HCT116 (cell line): Measurements from ENCODE around the gene FAM151B.

Experiments
- CBX3 ChIP-seq: IDR thresholded peaks from 2 replicates; pipeline ENCODE4 v1.6.1; 2012; ENCODE audit warnings: low read depth
- CEBPB ChIP-seq: IDR thresholded peaks from 2 replicates; pipeline ENCODE4 v1.6.1; 2012; ENCODE audit warnings: low read depth
- EZH2 ChIP-seq: fragments of 200-600 bp; sonication (generic); IDR thresholded peaks from 2 replicates; pipeline ENCODE4 v1.6.1; 2017; ENCODE audit warnings: antibody characterized with exemption, mixed run types
- EZH2phosphoT487 ChIP-seq: fragments of 200-600 bp; IDR thresholded peaks from 2 replicates; pipeline ENCODE4 v1.6.1; 2018; ENCODE audit warnings: antibody characterized with exemption, borderline replicate concordance
- JUND ChIP-seq: IDR thresholded peaks from 2 replicates; pipeline ENCODE4 v1.6.1; 2012
- POLR2A ChIP-seq: IDR thresholded peaks from 2 replicates; pipeline ENCODE4 v1.7.0; 2011; ENCODE audit warnings: borderline replicate concordance; ENCODE audit not compliant: insufficient read depth, insufficient read length; ENCODE audit errors: extremely low read depth
- POLR2AphosphoS5 ChIP-seq: IDR thresholded peaks from 2 replicates; pipeline ENCODE4 v1.6.1; 2011; ENCODE audit warnings: mild to moderate bottlenecking, low read depth, low read length, moderate library complexity
- RAD21 ChIP-seq: IDR thresholded peaks from 2 replicates; pipeline ENCODE4 v1.6.1; 2012; ENCODE audit warnings: low read depth, mild to moderate bottlenecking
- SIN3A ChIP-seq: IDR thresholded peaks from 2 replicates; pipeline ENCODE4 v1.6.1; 2012; ENCODE audit warnings: low read depth
- SRF ChIP-seq: IDR thresholded peaks from 2 replicates; pipeline ENCODE4 v1.6.1; 2012; ENCODE audit warnings: low read depth
- ZFX ChIP-seq: fragments of 450-650 bp; IDR thresholded peaks from 2 replicates; pipeline ENCODE4 v1.6.1; 2017
- TF ChIP-seq, protein P1 (sequence below), 3 experiments: fragments of 200-600 bp in 1 of 3; sonication (generic) in 1 of 3; IDR thresholded peaks in 2 of 3; conservative IDR thresholded peaks in 1 of 3; 2 replicates each; pipeline ENCODE4 v1.5.1; 2012 to 2017; ENCODE audit warnings: low read depth in 2 of 3, low read length in 2 of 3, antibody characterized with exemption in 1 of 3, borderline replicate concordance in 1 of 3, control low read depth in 1 of 3, mild to moderate bottlenecking in 1 of 3, mixed read lengths in 1 of 3, mixed run types in 1 of 3, moderate library complexity in 1 of 3; ENCODE audit not compliant: insufficient read depth in 1 of 3
- TF ChIP-seq, protein P2 (sequence below): IDR thresholded peaks from 2 replicates; pipeline ENCODE4 v1.6.1; 2012
- TF ChIP-seq, protein P3 (sequence below): IDR thresholded peaks from 2 replicates; pipeline ENCODE4 v1.6.1; 2012; ENCODE audit warnings: low read depth

DNA sequence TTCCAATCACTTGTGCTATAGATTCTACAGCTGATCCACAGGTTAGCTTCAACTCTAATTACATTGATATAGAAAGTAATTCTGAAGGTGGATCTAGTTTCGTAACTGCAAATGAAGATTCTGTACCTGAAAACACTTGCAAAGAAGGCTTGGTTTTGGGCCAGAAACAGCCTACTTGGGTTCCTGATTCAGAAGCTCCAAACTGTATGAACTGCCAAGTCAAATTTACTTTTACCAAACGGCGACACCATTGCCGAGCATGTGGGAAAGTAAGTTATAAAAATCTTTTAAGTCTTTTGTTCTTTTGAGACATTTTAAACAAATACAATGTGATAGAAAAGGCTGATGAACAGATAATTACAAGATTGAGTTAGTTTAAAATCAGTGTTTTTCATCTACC, 49.2 kb upstream of the FAM151B start:
- TF ChIP-seq, protein P1, sequence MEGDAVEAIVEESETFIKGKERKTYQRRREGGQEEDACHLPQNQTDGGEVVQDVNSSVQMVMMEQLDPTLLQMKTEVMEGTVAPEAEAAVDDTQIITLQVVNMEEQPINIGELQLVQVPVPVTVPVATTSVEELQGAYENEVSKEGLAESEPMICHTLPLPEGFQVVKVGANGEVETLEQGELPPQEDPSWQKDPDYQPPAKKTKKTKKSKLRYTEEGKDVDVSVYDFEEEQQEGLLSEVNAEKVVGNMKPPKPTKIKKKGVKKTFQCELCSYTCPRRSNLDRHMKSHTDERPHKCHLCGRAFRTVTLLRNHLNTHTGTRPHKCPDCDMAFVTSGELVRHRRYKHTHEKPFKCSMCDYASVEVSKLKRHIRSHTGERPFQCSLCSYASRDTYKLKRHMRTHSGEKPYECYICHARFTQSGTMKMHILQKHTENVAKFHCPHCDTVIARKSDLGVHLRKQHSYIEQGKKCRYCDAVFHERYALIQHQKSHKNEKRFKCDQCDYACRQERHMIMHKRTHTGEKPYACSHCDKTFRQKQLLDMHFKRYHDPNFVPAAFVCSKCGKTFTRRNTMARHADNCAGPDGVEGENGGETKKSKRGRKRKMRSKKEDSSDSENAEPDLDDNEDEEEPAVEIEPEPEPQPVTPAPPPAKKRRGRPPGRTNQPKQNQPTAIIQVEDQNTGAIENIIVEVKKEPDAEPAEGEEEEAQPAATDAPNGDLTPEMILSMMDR (IDR thresholded peaks at IDR 0.05 in 2 of 3, conservative IDR thresholded peaks at IDR 0.05 in 1 of 3; ENCODE audit: borderline replicate concordance in 1 of 3, insufficient read depth in 1 of 3, low read depth in 2 of 3, low read length in 2 of 3) = no peak
- TF ChIP-seq SIN3A (no peak), POLR2A (no peak), CEBPB (no peak), EZH2phosphoT487 (no peak), POLR2AphosphoS5 (no peak), JUND (no peak), EZH2 (no peak), SRF (no peak), RAD21 (no peak), ZFX (no peak), CBX3 (no peak)
- TF ChIP-seq, protein P2, sequence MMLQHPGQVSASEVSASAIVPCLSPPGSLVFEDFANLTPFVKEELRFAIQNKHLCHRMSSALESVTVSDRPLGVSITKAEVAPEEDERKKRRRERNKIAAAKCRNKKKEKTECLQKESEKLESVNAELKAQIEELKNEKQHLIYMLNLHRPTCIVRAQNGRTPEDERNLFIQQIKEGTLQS = no peak
- TF ChIP-seq, protein P3, sequence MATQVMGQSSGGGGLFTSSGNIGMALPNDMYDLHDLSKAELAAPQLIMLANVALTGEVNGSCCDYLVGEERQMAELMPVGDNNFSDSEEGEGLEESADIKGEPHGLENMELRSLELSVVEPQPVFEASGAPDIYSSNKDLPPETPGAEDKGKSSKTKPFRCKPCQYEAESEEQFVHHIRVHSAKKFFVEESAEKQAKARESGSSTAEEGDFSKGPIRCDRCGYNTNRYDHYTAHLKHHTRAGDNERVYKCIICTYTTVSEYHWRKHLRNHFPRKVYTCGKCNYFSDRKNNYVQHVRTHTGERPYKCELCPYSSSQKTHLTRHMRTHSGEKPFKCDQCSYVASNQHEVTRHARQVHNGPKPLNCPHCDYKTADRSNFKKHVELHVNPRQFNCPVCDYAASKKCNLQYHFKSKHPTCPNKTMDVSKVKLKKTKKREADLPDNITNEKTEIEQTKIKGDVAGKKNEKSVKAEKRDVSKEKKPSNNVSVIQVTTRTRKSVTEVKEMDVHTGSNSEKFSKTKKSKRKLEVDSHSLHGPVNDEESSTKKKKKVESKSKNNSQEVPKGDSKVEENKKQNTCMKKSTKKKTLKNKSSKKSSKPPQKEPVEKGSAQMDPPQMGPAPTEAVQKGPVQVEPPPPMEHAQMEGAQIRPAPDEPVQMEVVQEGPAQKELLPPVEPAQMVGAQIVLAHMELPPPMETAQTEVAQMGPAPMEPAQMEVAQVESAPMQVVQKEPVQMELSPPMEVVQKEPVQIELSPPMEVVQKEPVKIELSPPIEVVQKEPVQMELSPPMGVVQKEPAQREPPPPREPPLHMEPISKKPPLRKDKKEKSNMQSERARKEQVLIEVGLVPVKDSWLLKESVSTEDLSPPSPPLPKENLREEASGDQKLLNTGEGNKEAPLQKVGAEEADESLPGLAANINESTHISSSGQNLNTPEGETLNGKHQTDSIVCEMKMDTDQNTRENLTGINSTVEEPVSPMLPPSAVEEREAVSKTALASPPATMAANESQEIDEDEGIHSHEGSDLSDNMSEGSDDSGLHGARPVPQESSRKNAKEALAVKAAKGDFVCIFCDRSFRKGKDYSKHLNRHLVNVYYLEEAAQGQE = no peak
